ENCODE results near the gene KCTD15. TPM values are rescaled to one million over a fixed set of nuclear protein-coding genes. Genes with fewer than 3 reads are reported as not detected.

KCTD15 gene
- total and polyA plus RNA-seq, 2 donors (not counting 1 experiment from before 2014, with no cell fraction given) = 0.54 to 0.81 TPM

DNA sequence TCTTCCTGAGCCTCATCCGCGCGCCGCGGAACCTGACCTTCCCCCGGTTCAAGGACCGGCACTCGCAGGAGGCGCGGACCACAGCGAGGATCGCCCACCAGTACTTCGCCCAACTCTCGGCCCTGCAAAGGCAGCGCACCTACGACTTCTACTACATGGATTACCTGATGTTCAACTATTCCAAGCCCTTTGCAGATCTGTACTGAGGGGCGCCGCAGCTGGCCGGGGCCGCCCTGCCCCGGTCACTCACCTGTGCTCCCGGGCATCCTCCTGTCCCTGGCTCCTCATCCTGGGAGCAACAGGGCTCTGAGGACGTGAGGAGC lies 23.9 kb upstream of the KCTD15 start:
- no peak for ATAC-seq (ENCODE audit: low read depth)
- peaks cover 0 to 5% (median 0%) of the 10 kb centered on the region in 4 experiments for H3K27me3 ChIP-seq (replicated peaks in 1 of 4; ENCODE audit: control extremely low read depth in 1 of 4, control insufficient read depth in 3 of 4, insufficient read depth in 4 of 4, low read length in 3 of 4)
- no peak for DNase-seq
- Mint-ChIP-seq H3K27me3 (peaks cover 25% of the 10 kb centered on the region), H3K4me1 (peaks cover under 1% of the 10 kb centered on the region), H3K4me3 (no peak overlapping the region), H3K27ac (no peak overlapping the region), H3K9me3 (ENCODE audit: insufficient read depth) (no peaks in the 10 kb centered on the region)
- no peak overlapping the region for H3K27ac ChIP-seq (ENCODE audit: low read length in 2 of 2)
- no peaks in the 10 kb centered on the region for H3K36me3 ChIP-seq (replicated peaks in 1 of 2; ENCODE audit: control extremely low read depth in 1 of 2, control insufficient read depth in 1 of 2, extremely low read depth in 1 of 2, insufficient read depth in 2 of 2, low read length in 1 of 2)
- no peak overlapping the region for H3K9ac ChIP-seq (ENCODE audit: low read length)
- no peak overlapping the region for H2AFZ ChIP-seq (ENCODE audit: insufficient read depth, low read depth, low read length, poor library complexity, severe bottlenecking)
- H3K4me3 ChIP-seq (ENCODE audit: control extremely low read depth in 1 of 5, extremely low read depth in 1 of 5, insufficient read depth in 1 of 5, low read depth in 2 of 5, low read length in 4 of 5) = no peak overlapping the region
- intact Hi-C loops (cut with micrococcal nuclease) = no loop called here
- TF ChIP-seq, protein P1, sequence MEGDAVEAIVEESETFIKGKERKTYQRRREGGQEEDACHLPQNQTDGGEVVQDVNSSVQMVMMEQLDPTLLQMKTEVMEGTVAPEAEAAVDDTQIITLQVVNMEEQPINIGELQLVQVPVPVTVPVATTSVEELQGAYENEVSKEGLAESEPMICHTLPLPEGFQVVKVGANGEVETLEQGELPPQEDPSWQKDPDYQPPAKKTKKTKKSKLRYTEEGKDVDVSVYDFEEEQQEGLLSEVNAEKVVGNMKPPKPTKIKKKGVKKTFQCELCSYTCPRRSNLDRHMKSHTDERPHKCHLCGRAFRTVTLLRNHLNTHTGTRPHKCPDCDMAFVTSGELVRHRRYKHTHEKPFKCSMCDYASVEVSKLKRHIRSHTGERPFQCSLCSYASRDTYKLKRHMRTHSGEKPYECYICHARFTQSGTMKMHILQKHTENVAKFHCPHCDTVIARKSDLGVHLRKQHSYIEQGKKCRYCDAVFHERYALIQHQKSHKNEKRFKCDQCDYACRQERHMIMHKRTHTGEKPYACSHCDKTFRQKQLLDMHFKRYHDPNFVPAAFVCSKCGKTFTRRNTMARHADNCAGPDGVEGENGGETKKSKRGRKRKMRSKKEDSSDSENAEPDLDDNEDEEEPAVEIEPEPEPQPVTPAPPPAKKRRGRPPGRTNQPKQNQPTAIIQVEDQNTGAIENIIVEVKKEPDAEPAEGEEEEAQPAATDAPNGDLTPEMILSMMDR (IDR thresholded peaks at IDR 0.05) = no peak
- TF ChIP-seq EZH2 (IDR thresholded peaks at IDR 0.05; ENCODE audit: borderline replicate concordance, insufficient read depth, low read depth, low read length, poor library complexity, severe bottlenecking) = no peak
- no peak overlapping the region for H3K4me2 ChIP-seq (replicated peaks; ENCODE audit: low read depth, low read length, poor library complexity, severe bottlenecking)
- H4K20me1 ChIP-seq (ENCODE audit: control insufficient read depth, insufficient read depth, low read length, poor library complexity, severe bottlenecking) = no peaks in the 10 kb centered on the region
- peaks cover 0 to 2% of the 10 kb centered on the region in 2 donors for H3K4me1 ChIP-seq (ENCODE audit: control insufficient read depth in 2 of 2, insufficient read depth in 2 of 2, low read length in 2 of 2)
- ChIA-PET POLR2A (no interaction called here), CTCF (interaction anchor here (0.5 kb wide), 1 partner anchor 141 kb away, joined by 3 read pairs; no protein-coding TSS in a partner anchor)
- peaks cover 0 to 9% (median 0%) of the 10 kb centered on the region in 3 donors for H3K9me3 ChIP-seq (ENCODE audit: control extremely low read depth in 1 of 3, control insufficient read depth in 2 of 3, insufficient read depth in 1 of 3, low read length in 2 of 3)
- WGBS (ENCODE audit: insufficient coverage) = 94% methylated on average over 23 of the region's 23 CpGs
- no peaks in the 10 kb centered on the region for H3K79me2 ChIP-seq (ENCODE audit: control insufficient read depth, insufficient read depth, low read length)

DNA sequence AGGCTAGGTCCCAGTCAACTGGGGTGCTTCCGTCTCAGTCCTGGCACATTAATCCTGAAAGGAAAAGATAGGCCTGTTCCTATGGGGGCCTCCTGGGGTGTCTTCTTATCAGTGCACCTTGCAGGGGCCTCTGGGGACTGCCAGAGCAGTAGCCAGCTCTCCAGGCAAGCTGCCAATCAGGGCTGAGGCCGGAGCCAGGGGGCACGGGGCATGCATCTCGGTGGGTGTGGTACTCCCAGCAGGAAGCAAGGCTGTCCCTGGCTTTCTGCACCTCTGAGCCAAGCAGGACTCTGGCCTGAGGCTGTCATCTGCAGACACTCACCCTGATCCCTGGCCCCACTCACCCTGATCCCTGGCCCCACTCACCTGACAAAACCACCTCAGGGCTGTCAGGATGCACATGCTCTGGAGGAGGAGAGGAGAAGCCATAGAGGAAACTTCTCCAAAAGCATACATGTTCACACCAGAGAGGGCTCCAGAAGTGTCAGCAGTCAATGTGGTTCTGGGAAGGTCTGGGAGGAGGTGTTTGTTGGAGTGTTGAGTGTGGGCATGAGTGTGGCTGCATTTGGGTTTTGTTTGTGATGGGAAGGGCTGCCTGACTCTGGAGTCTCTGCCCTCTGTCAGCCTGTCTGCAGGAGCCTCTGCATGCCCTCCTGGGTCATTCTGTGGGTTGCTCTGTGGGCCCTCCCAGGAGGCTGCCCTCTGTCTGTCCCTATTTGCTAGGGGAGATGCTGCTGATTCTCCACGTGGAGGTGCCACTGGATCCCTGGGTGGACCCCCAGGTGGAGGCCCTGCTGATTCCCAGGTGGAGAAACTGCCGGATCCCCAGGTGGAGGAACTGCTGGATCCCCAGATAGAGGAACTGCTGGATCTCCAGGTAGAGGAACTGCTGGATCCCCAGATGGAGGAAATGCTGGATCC lies 22.7 kb upstream of the KCTD15 start:
- ChIA-PET CTCF (interaction anchor here (1.1 kb wide), 1 partner anchor 224 kb away, joined by 5 read pairs; no protein-coding TSS in a partner anchor), POLR2A (no interaction called here)
- Histone ChIP-seq H3K4me3 (ENCODE audit: control extremely low read depth in 1 of 5, extremely low read depth in 1 of 5, insufficient read depth in 1 of 5, low read depth in 2 of 5, low read length in 4 of 5) (no peak overlapping the region), H3K79me2 (ENCODE audit: control insufficient read depth, insufficient read depth, low read length) (no peaks in the 10 kb centered on the region), H3K4me2 (replicated peaks; ENCODE audit: low read depth, low read length, poor library complexity, severe bottlenecking) (no peak overlapping the region), H3K9me3 (ENCODE audit: control extremely low read depth in 1 of 3, control insufficient read depth in 2 of 3, insufficient read depth in 1 of 3, low read length in 2 of 3) (peaks cover 0 to 13% (median 0%) of the 10 kb centered on the region in 3 donors), H3K4me1 (ENCODE audit: control insufficient read depth in 2 of 2, insufficient read depth in 2 of 2, low read length in 2 of 2) (peaks cover 3 to 4% of the 10 kb centered on the region in 2 donors), H4K20me1 (ENCODE audit: control insufficient read depth, insufficient read depth, low read length, poor library complexity, severe bottlenecking) (no peaks in the 10 kb centered on the region), H3K27ac (ENCODE audit: low read length in 2 of 2) (no peak overlapping the region), H3K9ac (ENCODE audit: low read length) (no peak overlapping the region), H3K36me3 (replicated peaks in 1 of 2; ENCODE audit: control extremely low read depth in 1 of 2, control insufficient read depth in 1 of 2, extremely low read depth in 1 of 2, insufficient read depth in 2 of 2, low read length in 1 of 2) (no peaks in the 10 kb centered on the region), H3K27me3 (replicated peaks in 1 of 4; ENCODE audit: control extremely low read depth in 1 of 4, control insufficient read depth in 3 of 4, insufficient read depth in 4 of 4, low read length in 3 of 4) (peaks cover 0 to 13% (median 2%) of the 10 kb centered on the region in 4 experiments), H2AFZ (ENCODE audit: insufficient read depth, low read depth, low read length, poor library complexity, severe bottlenecking) (no peak overlapping the region)
- Mint-ChIP-seq H3K27ac (no peak overlapping the region), H3K9me3 (ENCODE audit: insufficient read depth) (no peaks in the 10 kb centered on the region), H3K4me3 (no peak overlapping the region), H3K27me3 (peaks cover 33% of the 10 kb centered on the region), H3K4me1 (peaks cover 7% of the 10 kb centered on the region)
- 47% methylated on average over 6 of the region's 6 CpGs for WGBS (ENCODE audit: insufficient coverage)
- no peak for ATAC-seq (ENCODE audit: low read depth)
- no peak for TF ChIP-seq EZH2 (IDR thresholded peaks at IDR 0.05; ENCODE audit: borderline replicate concordance, insufficient read depth, low read depth, low read length, poor library complexity, severe bottlenecking)
- TF ChIP-seq, protein P1 (IDR thresholded peaks at IDR 0.05) = no peak
- no peak for DNase-seq
- intact Hi-C loops (cut with micrococcal nuclease) = no loop called here
